Activated T-helper 1 cell treated with anti-CD3 and anti-CD28 coated beads, Interleukin-12 subunit alpha, Interleukin-12 subunit beta, Interleukin-2, Interleukin-4 antibody, amounts not matched to agents 30 ng/mL and 10 ng/mL and 1 ng/mL, durations not matched to agents 14 hours and 24 hours and 36 hours (primary cell): ENCODE results near the gene TOGARAM1. TPM values are rescaled to one million over a fixed set of nuclear protein-coding genes. Genes with fewer than 3 reads are reported as not detected.

Experiments used
- DNase-seq: peaks from one replicate; pipeline ENCODE4 v3.0.0; 2021; ENCODE audit warnings: low spot score
- H3K27ac Mint-ChIP-seq: one replicate; pipeline ENCODE4 v1.8.0; 2021; ENCODE audit warnings: mild to moderate bottlenecking, mixed read lengths
- H3K27me3 Mint-ChIP-seq: one replicate; pipeline ENCODE4 v1.8.0; 2022; ENCODE audit warnings: mild to moderate bottlenecking, moderate library complexity, mixed read lengths; ENCODE audit not compliant: insufficient read depth
- H3K36me3 Mint-ChIP-seq: one replicate; pipeline ENCODE4 v1.8.0; 2021; ENCODE audit warnings: low read depth, mixed read lengths
- H3K4me1 Mint-ChIP-seq: one replicate; pipeline ENCODE4 v1.8.0; 2021; ENCODE audit warnings: low read depth, mixed read lengths
- H3K4me3 Mint-ChIP-seq: one replicate; pipeline ENCODE4 v1.8.0; 2021; ENCODE audit warnings: mild to moderate bottlenecking, moderate library complexity, mixed read lengths
- H3K9me3 Mint-ChIP-seq: one replicate; pipeline ENCODE4 v1.8.0; 2021; ENCODE audit warnings: mixed read lengths
- intact Hi-C: fragments of 100-400 bp; cut with micrococcal nuclease; formaldehyde crosslinking; loops from one replicate; pipeline ENCODE4 v1.15.1; 2024
- total RNA-seq: library from RNA; stranded (reverse); gene quantifications from 2 replicates; pipeline ENCODE4 v1.2.3, GENCODE V29; 2022

Gene TOGARAM1
- total RNA-seq, 1 donor from 2014 or later, result 9.3 TPM

DNA sequence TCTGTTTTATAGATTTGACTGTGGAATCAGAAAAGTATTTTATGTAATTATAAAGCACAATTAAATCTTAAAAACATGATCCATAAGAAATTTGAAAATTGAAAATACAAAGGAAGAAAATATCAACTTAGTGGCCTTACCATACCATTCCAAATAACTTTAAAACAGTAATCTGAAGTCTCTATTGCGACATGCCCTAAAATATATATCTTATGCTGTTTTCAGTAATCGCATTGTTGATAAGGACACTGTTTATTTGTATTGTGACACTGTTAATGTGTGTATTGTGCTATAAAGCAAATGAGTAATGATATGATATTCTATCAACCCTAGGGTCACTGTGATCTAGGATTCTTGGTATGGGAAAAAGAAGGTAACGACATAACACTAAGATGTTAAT, 7.2 kb upstream of the TOGARAM1 start:
- peaks cover 12% of the 10 kb centered on the region for H3K4me1 Mint-ChIP-seq
- H3K27me3 Mint-ChIP-seq, result no peaks in the 10 kb centered on the region
- H3K9me3 Mint-ChIP-seq, result no peaks in the 10 kb centered on the region
- H3K27ac Mint-ChIP-seq, result no peak overlapping the region
- DNase-seq, result no peak
- no peak overlapping the region for H3K4me3 Mint-ChIP-seq
- intact Hi-C loops, result no loop called here
- H3K36me3 Mint-ChIP-seq, result peaks cover 10% of the 10 kb centered on the region

DNA sequence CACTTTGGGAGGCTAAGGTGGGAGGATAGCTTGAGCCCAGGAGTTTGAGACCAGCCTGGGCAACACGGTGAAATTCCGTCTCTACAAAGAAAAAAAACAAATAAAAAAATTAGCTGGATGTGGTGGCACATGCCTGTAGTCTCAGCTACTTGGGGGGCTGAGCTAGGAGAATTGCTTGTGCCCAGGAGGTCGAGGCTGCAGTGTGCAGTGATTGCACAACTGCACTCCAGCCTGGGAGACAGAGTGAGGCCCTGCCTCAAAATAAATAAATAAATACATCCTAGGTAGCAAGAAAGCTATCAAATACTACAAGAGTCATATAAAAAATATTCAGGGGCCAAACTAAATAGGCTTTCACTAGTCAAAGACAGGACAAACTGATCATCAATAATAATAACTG, 6.5 kb upstream of the TOGARAM1 start:
- peaks cover 10% of the 10 kb centered on the region for H3K36me3 Mint-ChIP-seq
- H3K9me3 Mint-ChIP-seq, result no peaks in the 10 kb centered on the region
- H3K4me1 Mint-ChIP-seq, result peaks cover 12% of the 10 kb centered on the region
- H3K27me3 Mint-ChIP-seq, result no peaks in the 10 kb centered on the region
- no peak for DNase-seq
- H3K4me3 Mint-ChIP-seq, result no peak overlapping the region
- intact Hi-C loops, result no loop called here
- H3K27ac Mint-ChIP-seq, result no peak overlapping the region

DNA sequence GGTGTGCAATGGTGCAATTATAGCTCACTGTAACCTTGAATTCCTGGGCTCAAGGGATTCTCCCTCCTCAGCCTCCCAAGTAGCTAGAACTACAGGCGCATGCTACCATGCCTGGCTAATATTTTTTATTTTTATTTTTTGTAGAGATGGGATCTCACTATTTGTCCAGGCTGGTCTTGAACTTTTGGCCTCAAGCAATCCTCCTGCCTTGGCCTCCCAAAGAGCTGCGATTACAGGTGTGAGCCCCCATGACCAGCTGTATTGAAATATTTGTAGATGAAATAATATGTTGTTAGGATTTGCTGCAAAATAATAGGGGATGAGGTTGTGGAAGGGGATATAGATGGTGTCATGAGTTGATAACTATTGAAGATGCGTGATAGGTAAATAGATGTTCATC, 5.1 kb upstream of the TOGARAM1 start:
- H3K9me3 Mint-ChIP-seq, result no peaks in the 10 kb centered on the region
- intact Hi-C loops, result no loop called here
- peaks cover 12% of the 10 kb centered on the region for H3K4me1 Mint-ChIP-seq
- no peak for DNase-seq
- H3K27me3 Mint-ChIP-seq, result no peaks in the 10 kb centered on the region
- H3K36me3 Mint-ChIP-seq, result peaks cover 10% of the 10 kb centered on the region
- no peak overlapping the region for H3K27ac Mint-ChIP-seq
- H3K4me3 Mint-ChIP-seq, result no peak overlapping the region

DNA sequence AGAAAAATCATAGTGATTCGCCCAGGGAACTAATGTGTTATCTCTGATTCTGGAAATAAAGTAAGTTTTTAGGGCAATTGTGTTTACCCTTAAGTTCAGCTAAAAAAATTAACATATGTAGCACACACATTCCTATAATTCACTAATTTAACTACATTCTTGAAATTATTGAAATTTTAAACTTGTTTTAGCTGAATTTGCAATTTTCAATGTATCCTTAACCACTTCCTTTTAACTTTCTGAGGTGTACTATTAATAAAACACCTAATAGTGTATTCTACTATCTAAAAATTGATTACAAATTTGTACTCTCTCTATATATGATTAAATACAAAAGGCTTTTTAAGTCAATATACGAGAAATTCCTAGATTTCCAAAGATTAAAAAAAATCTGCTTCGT, 2.5 kb upstream of the TOGARAM1 start:
- H3K4me3 Mint-ChIP-seq, result peak overlapping the region; percentile 20
- no peaks in the 10 kb centered on the region for H3K27me3 Mint-ChIP-seq
- no peak for DNase-seq
- peaks cover 25% of the 10 kb centered on the region for H3K4me1 Mint-ChIP-seq
- intact Hi-C loops, result no loop called here
- no peaks in the 10 kb centered on the region for H3K9me3 Mint-ChIP-seq
- peaks cover 5% of the 10 kb centered on the region for H3K36me3 Mint-ChIP-seq
- H3K27ac Mint-ChIP-seq, result no peak overlapping the region

DNA sequence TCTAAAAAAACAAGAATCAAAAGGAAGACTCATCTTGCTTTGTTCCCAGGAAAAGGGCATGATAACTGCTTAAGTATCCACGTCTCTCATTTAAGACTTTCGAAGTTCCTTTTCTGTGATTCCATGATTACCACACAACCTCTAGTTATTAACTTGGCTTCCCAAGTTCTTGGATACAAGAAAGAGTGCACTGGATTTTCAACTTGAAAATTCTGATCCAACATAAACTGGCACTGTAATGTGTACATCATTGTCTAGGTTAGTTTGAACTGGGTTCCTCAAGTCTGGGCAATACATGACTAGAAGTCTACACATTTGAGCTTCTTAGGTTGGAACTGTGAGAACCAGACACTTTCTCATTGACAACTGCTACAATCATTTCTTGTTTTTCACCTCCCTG, 1.8 kb upstream of the TOGARAM1 start:
- Mint-ChIP-seq H3K4me1 (peaks cover 31% of the 10 kb centered on the region), H3K9me3 (no peaks in the 10 kb centered on the region)
- intact Hi-C loops, result loop anchor here (2.0 kb wide), 1 partner anchor 19 kb away; no protein-coding TSS in a partner anchor

DNA sequence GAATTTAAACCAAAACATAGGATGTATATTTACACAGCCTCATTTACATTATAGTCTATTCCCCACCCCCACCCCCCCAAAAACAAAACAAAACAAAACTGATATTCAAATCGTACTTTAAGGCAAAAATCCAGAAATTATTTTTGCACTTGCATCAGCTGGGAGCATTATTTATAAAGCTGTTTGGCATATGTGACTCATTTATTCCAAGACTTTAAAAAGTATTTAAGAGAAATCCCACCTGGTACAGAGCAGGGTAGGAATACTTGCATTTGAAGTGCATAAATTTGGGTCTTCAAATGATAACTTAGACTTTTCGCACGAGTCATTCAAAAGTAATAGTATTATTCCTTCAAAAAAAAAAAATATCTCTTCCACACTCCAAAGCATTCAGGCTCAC, 1.3 kb upstream of the TOGARAM1 start:
- Mint-ChIP-seq H3K4me1 (peaks cover 36% of the 10 kb centered on the region), H3K27me3 (no peaks in the 10 kb centered on the region), H3K4me3 (no peak overlapping the region), H3K27ac (peak overlapping the region; percentile 63), H3K36me3 (peaks cover 11% of the 10 kb centered on the region), H3K9me3 (no peaks in the 10 kb centered on the region)
- DNase-seq, result no peak
- intact Hi-C loops, result loop anchor here (1.0 to 2.0 kb wide), 3 partner anchors 20 to 154 kb away; no protein-coding TSS in a partner anchor

More for the DNA sequence above, 1.8 kb upstream of the TOGARAM1 start:
- H3K27me3 Mint-ChIP-seq, result no peaks in the 10 kb centered on the region
- DNase-seq, result no peak
- peaks cover 9% of the 10 kb centered on the region for H3K36me3 Mint-ChIP-seq
- peak overlapping the region; percentile 63 for H3K27ac Mint-ChIP-seq
- no peak overlapping the region for H3K4me3 Mint-ChIP-seq

DNA sequence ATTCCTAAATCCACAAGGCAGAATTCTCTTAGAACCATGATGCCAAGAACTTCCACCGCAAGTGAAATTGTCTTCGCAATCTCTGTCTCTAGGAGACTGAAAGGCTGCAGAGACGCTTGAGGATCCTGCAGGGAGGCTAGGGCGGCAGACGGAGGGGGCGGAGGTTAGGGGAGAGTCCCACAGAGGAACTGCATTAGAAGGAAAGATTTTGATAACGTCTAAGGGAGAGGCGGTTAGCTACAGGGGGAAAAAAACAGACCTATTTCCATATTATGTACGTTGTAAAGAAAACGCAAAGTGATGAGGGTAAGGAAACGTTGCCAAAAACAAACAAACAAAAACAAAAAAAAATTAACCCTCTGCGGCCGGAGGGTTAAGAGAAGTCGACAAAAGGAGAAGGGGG, 838 bp upstream of the TOGARAM1 start:
- peaks cover 11% of the 10 kb centered on the region for H3K36me3 Mint-ChIP-seq
- intact Hi-C loops, result loop anchor here (1.0 to 2.0 kb wide), 3 partner anchors 20 to 153 kb away; no protein-coding TSS in a partner anchor
- no peaks in the 10 kb centered on the region for H3K9me3 Mint-ChIP-seq
- H3K27ac Mint-ChIP-seq, result no peak overlapping the region
- H3K4me3 Mint-ChIP-seq, result no peak overlapping the region
- peaks cover 37% of the 10 kb centered on the region for H3K4me1 Mint-ChIP-seq
- H3K27me3 Mint-ChIP-seq, result no peaks in the 10 kb centered on the region
- DNase-seq, result peak; percentile 48

DNA sequence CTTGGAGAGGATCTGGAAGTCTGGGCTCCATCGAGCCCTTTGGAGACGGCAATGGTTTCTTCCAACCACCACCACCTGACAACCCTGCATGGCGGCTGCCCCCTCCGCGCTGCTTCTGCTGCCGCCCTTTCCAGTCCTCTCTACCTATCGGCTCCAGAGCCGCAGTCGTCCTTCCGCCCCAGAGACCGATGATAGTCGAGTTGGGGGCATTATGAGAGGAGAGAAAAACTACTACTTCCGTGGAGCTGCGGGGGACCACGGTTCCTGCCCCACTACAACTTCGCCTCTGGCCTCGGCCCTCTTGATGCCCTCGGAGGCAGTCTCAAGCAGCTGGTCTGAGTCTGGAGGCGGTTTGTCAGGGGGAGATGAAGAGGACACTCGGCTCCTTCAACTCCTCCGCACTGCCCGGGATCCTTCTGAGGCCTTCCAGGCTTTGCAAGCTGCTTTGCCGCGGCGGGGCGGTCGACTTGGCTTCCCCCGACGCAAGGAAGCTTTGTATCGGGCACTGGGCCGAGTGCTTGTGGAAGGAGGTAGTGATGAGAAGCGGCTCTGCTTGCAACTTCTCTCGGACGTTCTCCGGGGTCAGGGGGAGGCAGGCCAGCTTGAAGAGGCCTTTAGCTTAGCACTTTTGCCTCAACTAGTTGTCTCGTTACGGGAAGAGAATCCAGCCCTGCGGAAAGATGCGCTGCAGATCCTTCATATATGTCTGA, 499 bp downstream of the TOGARAM1 start:
- H3K4me1 Mint-ChIP-seq, result peaks cover 47% of the 10 kb centered on the region
- peaks cover 15% of the 10 kb centered on the region for H3K36me3 Mint-ChIP-seq
- no peaks in the 10 kb centered on the region for H3K27me3 Mint-ChIP-seq
- intact Hi-C loops, result loop anchor here (1.0 kb wide), 7 partner anchors 9 to 306 kb away; partner anchors contain the start of genes FANCM, MIS18BP1 and PRPF39
- DNase-seq, result peak; percentile 29
- H3K4me3 Mint-ChIP-seq, result no peak overlapping the region
- no peak overlapping the region for H3K27ac Mint-ChIP-seq
- no peaks in the 10 kb centered on the region for H3K9me3 Mint-ChIP-seq

DNA sequence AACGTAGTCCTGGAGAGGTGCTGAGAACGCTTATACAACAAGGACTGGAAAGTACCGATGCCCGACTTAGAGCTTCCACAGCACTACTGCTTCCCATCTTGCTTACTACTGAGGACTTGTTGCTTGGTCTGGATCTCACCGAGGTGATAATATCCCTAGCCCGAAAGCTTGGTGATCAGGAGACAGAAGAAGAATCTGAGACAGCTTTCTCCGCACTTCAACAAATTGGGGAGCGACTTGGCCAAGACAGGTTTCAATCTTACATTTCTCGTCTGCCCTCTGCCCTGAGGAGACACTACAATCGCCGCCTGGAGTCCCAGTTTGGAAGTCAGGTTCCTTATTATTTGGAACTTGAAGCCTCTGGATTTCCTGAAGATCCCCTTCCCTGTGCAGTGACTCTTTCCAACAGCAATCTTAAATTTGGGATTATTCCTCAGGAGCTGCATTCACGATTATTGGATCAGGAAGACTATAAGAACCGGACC, 1.1 kb downstream of the TOGARAM1 start:
- Mint-ChIP-seq H3K27me3 (no peaks in the 10 kb centered on the region), H3K27ac (no peak overlapping the region), H3K4me1 (peaks cover 52% of the 10 kb centered on the region), H3K4me3 (no peak overlapping the region), H3K9me3 (no peaks in the 10 kb centered on the region), H3K36me3 (peaks cover 16% of the 10 kb centered on the region)
- DNase-seq, result no peak
- intact Hi-C loops, result loop anchor here (1.0 kb wide), 1 partner anchor 8 kb away; no protein-coding TSS in a partner anchor

DNA sequence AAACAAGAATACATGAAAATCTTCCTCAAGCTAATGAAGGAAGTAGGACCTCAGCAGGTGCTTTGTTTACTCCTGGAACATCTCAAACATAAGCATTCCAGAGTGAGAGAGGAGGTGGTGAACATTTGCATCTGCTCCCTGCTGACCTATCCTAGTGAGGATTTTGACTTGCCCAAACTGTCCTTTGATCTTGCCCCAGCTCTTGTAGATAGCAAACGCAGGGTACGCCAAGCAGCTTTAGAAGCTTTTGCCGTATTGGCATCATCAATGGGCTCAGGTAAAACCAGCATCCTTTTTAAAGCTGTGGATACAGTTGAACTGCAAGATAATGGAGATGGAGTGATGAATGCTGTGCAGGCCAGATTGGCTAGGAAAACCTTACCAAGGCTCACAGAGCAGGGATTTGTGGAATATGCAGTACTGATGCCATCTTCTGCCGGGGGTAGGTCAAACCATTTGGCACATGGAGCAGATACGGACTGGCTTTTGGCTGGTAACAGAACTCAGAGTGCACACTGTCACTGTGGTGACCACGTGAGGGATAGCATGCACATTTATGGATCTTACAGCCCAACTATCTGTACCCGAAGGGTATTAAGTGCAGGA, 1.9 kb downstream of the TOGARAM1 start:
- intact Hi-C loops, result loop anchor here (1.0 kb wide), 1 partner anchor 7 kb away; no protein-coding TSS in a partner anchor
- H3K27ac Mint-ChIP-seq, result no peak overlapping the region
- no peaks in the 10 kb centered on the region for H3K9me3 Mint-ChIP-seq
- H3K27me3 Mint-ChIP-seq, result no peaks in the 10 kb centered on the region
- peaks cover 58% of the 10 kb centered on the region for H3K4me1 Mint-ChIP-seq
- H3K4me3 Mint-ChIP-seq, result no peak overlapping the region
- no peak for DNase-seq
- peaks cover 18% of the 10 kb centered on the region for H3K36me3 Mint-ChIP-seq

DNA sequence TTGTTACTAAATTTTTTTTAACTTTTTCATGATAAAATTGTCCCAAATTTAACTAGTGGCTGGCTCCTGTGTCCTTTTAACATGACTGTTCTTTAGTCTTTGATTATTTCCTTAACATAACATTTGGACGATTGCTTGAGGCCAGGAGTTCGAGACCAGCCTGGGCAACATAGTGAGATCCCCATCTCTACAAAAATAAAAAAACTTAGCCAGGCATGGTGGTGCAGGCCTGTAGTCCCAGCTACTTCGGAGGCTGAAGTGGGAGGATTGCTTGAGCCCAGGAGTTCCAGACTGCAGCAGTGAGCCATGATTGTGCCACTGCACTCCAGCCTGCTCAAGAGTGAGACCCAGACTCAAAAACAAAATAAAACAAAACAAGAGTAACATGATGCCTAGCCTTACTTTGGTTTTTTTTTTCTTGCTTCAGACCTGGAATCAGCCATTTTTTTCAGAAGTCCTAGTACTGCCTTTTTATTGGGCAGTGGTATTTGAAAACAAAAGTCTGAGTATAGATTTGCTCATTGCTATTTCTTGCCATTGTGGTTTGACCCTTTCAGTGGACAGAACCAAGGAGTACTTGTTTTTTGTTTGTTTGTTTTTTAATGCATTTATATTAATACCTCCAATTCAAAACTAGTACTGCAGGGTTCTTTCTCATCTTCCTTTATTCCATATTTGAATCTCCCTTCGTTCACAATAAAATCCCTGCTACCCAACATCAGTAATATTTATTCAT, 4.8 kb downstream of the TOGARAM1 start:
- Mint-ChIP-seq H3K27me3 (no peaks in the 10 kb centered on the region), H3K36me3 (peaks cover 35% of the 10 kb centered on the region), H3K4me3 (peak overlapping the region; percentile 57), H3K27ac (no peak overlapping the region), H3K9me3 (peaks cover 14% of the 10 kb centered on the region), H3K4me1 (peaks cover 80% of the 10 kb centered on the region)
- DNase-seq, result no peak
- intact Hi-C loops, result no loop called here

DNA sequence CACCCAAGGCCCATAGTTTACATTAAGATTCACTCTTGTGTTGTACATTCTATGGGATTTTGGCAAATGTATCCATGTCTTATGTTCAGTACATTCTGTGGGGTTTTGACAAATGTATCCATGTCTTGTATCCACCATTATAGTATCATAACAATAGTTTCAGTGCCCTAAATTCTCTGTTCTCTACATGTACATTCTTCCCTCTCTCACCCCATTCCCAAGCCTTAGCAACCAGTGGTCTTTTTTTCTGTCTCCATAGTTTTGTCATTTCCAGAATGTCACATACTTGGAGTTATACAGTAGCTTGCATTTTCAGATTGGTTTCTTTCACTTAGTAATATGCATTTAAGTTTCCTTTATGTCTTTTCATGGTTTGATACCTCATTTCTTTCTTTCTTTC, 6.7 kb downstream of the TOGARAM1 start:
- Mint-ChIP-seq H3K27me3 (no peaks in the 10 kb centered on the region), H3K4me1 (peaks cover 82% of the 10 kb centered on the region), H3K36me3 (peaks cover 38% of the 10 kb centered on the region), H3K27ac (no peak overlapping the region), H3K9me3 (peaks cover 14% of the 10 kb centered on the region), H3K4me3 (no peak overlapping the region)
- intact Hi-C loops, result no loop called here
- no peak for DNase-seq
